H1 (cell line): ENCODE results near the gene STK11. TPM values are rescaled to one million over a fixed set of nuclear protein-coding genes. Genes with fewer than 3 reads are reported as not detected.

ENCODE experiments used
- polyA plus RNA-seq, 7 experiments: library from polyadenylated mRNA; depleted of rRNA in 3 of 7; stranded (reverse) in 5 of 7; unstranded in 2 of 7; fragments of >200 nt in 5 of 7; fragments of 200-250 nt in 2 of 7; gene quantifications; 1 replicate in 5 of 7; 2 replicates in 1 of 7; 4 replicates in 1 of 7; pipeline versions ENCODE4 v1.2.1 to v1.2.3, GENCODE V29; 2011 to 2013; ENCODE audit warnings: missing spikeins in 2 of 7, mixed read lengths in 2 of 7
- total RNA-seq: library from RNA; stranded (reverse); fragmentation: NEBNext Ultra II Directional; extraction: Animal tissue kit (Norgen Biotek cat#: 25700); gene quantifications from 2 replicates; pipeline ENCODE4 v1.2.1, GENCODE V29; 2021
- TF ChIP-seq, protein P1 (sequence below): fragments of 300-600 bp; sonication (generic); IDR thresholded peaks from 2 replicates; pipeline ENCODE4 v1.7.1; 2012; ENCODE audit warnings: low read length, moderate library complexity, mild to moderate bottlenecking, inconsistent platforms; ENCODE audit not compliant: insufficient replicate concordance

STK11 gene
- total and polyA plus RNA-seq, 2 of the 8 experiments (the other 6 are each of a cell fraction or from before 2014, with no cell fraction given) = 45.3 to 70.7 TPM

DNA sequence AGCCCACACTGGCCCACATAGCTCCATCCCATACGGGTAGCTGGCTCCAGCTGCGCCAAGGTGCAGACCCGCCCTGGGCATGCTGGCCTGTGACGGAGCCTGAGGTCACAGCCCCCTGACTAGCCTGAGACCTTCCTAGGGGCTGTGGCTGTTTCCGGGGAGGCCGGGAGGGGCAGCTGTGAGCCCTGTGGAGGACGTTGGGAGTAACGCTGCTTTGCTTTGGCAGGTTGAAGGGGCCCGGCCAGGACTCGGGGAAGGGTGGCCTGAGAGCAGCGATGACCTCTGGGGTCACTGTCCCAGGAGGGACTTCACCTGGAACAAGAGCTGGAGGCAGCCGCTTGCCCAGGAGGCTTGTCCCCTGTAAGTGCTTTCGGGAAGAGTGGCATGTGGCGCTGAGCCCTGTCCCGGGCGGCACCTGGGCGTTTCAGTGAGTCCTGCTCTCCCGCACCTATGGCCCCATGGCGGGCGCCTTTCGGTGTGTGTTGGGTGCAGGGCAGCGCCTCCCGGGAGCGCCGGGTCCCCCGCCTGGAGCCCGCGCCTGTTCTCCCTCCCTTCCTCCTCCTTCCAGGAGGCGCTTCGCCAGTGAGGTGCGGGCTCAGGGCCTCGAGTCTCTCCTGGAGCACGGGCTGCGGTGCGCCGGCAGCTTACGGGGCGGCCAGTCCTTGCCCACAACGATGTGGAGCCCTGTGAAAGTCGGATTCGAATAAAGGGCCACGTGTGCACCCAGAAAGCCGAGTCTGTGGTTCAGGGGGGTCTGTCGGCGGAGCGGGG is 68.7 kb downstream of the STK11 start (continued):
- TF ChIP-seq, protein P1, sequence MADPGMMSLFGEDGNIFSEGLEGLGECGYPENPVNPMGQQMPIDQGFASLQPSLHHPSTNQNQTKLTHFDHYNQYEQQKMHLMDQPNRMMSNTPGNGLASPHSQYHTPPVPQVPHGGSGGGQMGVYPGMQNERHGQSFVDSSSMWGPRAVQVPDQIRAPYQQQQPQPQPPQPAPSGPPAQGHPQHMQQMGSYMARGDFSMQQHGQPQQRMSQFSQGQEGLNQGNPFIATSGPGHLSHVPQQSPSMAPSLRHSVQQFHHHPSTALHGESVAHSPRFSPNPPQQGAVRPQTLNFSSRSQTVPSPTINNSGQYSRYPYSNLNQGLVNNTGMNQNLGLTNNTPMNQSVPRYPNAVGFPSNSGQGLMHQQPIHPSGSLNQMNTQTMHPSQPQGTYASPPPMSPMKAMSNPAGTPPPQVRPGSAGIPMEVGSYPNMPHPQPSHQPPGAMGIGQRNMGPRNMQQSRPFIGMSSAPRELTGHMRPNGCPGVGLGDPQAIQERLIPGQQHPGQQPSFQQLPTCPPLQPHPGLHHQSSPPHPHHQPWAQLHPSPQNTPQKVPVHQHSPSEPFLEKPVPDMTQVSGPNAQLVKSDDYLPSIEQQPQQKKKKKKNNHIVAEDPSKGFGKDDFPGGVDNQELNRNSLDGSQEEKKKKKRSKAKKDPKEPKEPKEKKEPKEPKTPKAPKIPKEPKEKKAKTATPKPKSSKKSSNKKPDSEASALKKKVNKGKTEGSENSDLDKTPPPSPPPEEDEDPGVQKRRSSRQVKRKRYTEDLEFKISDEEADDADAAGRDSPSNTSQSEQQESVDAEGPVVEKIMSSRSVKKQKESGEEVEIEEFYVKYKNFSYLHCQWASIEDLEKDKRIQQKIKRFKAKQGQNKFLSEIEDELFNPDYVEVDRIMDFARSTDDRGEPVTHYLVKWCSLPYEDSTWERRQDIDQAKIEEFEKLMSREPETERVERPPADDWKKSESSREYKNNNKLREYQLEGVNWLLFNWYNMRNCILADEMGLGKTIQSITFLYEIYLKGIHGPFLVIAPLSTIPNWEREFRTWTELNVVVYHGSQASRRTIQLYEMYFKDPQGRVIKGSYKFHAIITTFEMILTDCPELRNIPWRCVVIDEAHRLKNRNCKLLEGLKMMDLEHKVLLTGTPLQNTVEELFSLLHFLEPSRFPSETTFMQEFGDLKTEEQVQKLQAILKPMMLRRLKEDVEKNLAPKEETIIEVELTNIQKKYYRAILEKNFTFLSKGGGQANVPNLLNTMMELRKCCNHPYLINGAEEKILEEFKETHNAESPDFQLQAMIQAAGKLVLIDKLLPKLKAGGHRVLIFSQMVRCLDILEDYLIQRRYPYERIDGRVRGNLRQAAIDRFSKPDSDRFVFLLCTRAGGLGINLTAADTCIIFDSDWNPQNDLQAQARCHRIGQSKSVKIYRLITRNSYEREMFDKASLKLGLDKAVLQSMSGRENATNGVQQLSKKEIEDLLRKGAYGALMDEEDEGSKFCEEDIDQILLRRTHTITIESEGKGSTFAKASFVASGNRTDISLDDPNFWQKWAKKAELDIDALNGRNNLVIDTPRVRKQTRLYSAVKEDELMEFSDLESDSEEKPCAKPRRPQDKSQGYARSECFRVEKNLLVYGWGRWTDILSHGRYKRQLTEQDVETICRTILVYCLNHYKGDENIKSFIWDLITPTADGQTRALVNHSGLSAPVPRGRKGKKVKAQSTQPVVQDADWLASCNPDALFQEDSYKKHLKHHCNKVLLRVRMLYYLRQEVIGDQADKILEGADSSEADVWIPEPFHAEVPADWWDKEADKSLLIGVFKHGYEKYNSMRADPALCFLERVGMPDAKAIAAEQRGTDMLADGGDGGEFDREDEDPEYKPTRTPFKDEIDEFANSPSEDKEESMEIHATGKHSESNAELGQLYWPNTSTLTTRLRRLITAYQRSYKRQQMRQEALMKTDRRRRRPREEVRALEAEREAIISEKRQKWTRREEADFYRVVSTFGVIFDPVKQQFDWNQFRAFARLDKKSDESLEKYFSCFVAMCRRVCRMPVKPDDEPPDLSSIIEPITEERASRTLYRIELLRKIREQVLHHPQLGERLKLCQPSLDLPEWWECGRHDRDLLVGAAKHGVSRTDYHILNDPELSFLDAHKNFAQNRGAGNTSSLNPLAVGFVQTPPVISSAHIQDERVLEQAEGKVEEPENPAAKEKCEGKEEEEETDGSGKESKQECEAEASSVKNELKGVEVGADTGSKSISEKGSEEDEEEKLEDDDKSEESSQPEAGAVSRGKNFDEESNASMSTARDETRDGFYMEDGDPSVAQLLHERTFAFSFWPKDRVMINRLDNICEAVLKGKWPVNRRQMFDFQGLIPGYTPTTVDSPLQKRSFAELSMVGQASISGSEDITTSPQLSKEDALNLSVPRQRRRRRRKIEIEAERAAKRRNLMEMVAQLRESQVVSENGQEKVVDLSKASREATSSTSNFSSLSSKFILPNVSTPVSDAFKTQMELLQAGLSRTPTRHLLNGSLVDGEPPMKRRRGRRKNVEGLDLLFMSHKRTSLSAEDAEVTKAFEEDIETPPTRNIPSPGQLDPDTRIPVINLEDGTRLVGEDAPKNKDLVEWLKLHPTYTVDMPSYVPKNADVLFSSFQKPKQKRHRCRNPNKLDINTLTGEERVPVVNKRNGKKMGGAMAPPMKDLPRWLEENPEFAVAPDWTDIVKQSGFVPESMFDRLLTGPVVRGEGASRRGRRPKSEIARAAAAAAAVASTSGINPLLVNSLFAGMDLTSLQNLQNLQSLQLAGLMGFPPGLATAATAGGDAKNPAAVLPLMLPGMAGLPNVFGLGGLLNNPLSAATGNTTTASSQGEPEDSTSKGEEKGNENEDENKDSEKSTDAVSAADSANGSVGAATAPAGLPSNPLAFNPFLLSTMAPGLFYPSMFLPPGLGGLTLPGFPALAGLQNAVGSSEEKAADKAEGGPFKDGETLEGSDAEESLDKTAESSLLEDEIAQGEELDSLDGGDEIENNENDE = no peak
- TF ChIP-seq, all 59 proteins: peak for 1
